Neural cell (in vitro differentiated cells): ENCODE data around the gene AGBL3.

ENCODE experiments used
- EZH2 ChIP-seq: fragments of 200-600, 300-800 bp; shearing (Covaris generic), sonication (generic); IDR thresholded peaks from 2 replicates; pipeline ENCODE4 v1.6.1; 2014; ENCODE audit warnings: antibody characterized with exemption, low read length, borderline replicate concordance, mild to moderate bottlenecking; ENCODE audit not compliant: insufficient read depth, poor library complexity, severe bottlenecking
- MXI1 ChIP-seq: fragments of 450-650 bp; conservative IDR thresholded peaks from 2 replicates; pipeline ENCODE4 v1.6.1; 2014; ENCODE audit warnings: antibody characterized with exemption, mild to moderate bottlenecking; ENCODE audit not compliant: poor library complexity, severe bottlenecking
- POLR2AphosphoS5 ChIP-seq: IDR thresholded peaks from 2 replicates; pipeline ENCODE4 v1.6.1; 2012
- SMC3 ChIP-seq: fragments of 450-650 bp; conservative IDR thresholded peaks from 2 replicates; pipeline ENCODE4 v1.6.1; 2014; ENCODE audit warnings: antibody characterized with exemption, mild to moderate bottlenecking, moderate library complexity; ENCODE audit not compliant: poor library complexity
- TAF1 ChIP-seq: IDR thresholded peaks from 2 replicates; pipeline ENCODE4 v1.6.1; 2012; ENCODE audit warnings: low read depth
- TF ChIP-seq, protein P1 (sequence below): fragments of 450-650 bp; IDR thresholded peaks from 2 replicates; pipeline ENCODE4 v1.5.1; 2014; ENCODE audit warnings: antibody characterized with exemption, mild to moderate bottlenecking, moderate library complexity; ENCODE audit not compliant: poor library complexity, severe bottlenecking
- TF ChIP-seq, protein P2 (sequence below): IDR thresholded peaks from 2 replicates; pipeline ENCODE4 v1.6.1; 2012; ENCODE audit warnings: borderline replicate concordance

DNA sequence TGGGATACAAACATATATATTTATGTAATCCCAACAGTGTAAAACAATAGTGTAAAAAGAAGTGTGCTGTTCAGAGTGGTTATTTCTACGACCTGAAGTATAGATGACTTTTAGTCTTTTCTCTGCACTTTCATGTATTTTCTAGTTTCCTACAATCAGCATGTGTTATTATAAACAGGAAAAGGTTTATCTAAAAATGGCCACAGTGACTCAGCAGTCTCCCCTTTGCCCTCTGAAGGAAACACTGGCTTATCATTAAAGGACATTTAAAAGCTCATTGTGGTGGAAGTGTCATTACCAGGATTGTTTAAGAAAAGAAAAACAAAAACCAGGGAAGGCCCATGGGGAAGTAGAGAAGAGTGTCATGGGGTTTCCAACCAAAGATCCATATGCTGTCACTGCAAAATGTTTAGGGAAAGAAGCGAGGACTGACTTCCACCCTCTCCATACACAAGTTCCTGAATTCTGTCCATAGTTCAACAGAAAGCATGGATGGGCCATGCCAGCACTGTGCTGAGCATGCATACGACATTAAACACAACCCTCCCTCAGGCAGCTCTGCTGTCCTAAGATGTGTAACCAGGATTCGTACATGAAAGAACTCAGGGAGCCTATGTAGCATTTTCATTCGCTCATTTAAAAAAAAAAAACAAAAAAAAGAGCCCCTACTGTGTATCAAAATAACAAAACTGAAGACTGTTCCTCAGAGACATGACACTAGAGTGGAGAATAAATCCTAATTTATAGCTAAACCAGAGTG, 174.0 kb downstream of the AGBL3 start:
- TF ChIP-seq EZH2 (no peak), POLR2AphosphoS5 (no peak), SMC3 (no peak), TAF1 (no peak), MXI1 (no peak)
- TF ChIP-seq, protein P1, sequence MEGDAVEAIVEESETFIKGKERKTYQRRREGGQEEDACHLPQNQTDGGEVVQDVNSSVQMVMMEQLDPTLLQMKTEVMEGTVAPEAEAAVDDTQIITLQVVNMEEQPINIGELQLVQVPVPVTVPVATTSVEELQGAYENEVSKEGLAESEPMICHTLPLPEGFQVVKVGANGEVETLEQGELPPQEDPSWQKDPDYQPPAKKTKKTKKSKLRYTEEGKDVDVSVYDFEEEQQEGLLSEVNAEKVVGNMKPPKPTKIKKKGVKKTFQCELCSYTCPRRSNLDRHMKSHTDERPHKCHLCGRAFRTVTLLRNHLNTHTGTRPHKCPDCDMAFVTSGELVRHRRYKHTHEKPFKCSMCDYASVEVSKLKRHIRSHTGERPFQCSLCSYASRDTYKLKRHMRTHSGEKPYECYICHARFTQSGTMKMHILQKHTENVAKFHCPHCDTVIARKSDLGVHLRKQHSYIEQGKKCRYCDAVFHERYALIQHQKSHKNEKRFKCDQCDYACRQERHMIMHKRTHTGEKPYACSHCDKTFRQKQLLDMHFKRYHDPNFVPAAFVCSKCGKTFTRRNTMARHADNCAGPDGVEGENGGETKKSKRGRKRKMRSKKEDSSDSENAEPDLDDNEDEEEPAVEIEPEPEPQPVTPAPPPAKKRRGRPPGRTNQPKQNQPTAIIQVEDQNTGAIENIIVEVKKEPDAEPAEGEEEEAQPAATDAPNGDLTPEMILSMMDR: no peak
- TF ChIP-seq, protein P2, sequence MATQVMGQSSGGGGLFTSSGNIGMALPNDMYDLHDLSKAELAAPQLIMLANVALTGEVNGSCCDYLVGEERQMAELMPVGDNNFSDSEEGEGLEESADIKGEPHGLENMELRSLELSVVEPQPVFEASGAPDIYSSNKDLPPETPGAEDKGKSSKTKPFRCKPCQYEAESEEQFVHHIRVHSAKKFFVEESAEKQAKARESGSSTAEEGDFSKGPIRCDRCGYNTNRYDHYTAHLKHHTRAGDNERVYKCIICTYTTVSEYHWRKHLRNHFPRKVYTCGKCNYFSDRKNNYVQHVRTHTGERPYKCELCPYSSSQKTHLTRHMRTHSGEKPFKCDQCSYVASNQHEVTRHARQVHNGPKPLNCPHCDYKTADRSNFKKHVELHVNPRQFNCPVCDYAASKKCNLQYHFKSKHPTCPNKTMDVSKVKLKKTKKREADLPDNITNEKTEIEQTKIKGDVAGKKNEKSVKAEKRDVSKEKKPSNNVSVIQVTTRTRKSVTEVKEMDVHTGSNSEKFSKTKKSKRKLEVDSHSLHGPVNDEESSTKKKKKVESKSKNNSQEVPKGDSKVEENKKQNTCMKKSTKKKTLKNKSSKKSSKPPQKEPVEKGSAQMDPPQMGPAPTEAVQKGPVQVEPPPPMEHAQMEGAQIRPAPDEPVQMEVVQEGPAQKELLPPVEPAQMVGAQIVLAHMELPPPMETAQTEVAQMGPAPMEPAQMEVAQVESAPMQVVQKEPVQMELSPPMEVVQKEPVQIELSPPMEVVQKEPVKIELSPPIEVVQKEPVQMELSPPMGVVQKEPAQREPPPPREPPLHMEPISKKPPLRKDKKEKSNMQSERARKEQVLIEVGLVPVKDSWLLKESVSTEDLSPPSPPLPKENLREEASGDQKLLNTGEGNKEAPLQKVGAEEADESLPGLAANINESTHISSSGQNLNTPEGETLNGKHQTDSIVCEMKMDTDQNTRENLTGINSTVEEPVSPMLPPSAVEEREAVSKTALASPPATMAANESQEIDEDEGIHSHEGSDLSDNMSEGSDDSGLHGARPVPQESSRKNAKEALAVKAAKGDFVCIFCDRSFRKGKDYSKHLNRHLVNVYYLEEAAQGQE: no peak
